Stimulated activated CD4-positive, alpha-beta T cell treated with anti-CD3 and anti-CD28 coated beads, Interleukin-12 subunit alpha, Interleukin-12 subunit beta, amount 100 ng/mL, for 4 hours (primary cell): ENCODE results near the gene CCNT1.
"Not testable (repeated sequence)": the region's sequence is repeated elsewhere in the genome, so short reads cannot be mapped to it uniquely, and the experiment has no call there.

Experiments
- DNase-seq: peaks from one replicate; pipeline ENCODE4 v3.0.0-alpha.2; 2020

The CCNT1 gene

DNA sequence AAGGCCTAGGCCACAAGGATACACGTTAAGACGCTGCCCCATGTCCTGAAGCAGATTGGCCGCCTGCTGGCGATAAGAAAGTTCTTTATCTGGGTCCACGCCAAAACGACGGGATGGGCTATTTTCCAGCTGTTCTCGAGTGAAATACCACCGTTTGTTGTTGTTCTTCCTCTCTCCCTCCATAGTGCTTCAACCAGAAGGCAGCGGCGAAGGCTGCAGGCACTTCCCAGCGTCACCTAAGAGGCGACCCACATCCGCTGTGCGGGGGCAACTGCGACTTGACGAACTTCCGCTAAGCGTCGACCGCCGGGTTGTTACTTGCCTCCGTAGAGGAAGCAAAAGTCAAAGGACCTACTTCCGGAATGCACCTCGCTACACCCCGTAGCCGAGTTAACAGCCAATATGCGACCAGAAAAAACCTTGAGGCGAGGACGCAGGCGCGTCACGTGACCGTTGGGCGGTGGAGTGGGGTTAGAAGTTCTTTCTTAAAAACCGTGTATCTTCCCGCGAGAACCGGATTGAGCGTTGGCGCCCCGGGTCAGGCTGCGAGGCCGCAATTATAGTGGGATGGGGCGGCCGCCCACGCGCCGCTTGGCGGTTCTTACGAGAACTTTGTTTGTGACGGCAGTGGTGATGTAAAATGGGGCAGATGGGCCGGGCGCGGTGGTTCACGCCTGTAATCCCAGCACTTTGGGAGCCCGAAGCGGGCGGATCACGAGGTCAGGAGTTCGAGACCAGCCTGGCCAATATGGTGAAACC, at the start of gene CCNT1:
Gene CCNT1, minus strand, starts transcription at position 215 of the 759 bp plus-strand sequence. Its CDS starts 32 bp downstream, at position 183.
- DNase-seq: peak; percentile 96

- no peak for DNase-seq
Observed at GRCh38 chr12:48765753-48766162, 49.3 kb upstream of the CCNT1 start.

DNA sequence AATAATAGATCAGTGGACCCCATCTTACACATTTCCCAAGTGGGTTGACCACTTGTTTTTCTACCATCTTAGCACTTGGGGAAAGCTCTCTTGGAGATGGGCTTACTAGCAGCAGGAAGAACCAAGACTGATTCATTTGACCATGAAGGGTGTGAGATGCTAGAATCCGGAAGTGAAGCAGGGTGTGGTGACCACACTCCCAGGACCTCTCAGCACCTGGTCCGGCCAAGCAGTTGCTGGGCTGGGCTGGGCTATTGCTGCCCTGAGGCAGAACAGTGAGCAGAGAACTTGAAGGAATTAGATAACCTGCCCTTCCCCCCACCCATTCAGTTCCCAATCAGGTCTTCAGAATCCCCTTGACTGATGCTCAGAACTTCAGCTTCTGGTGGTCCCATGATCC, 48.0 kb upstream of the CCNT1 start:
- DNase-seq: no peak

GRCh38 chr12:48758737-48759136, 42.2 kb upstream of the CCNT1 start:
- DNase-seq: no peak

DNA sequence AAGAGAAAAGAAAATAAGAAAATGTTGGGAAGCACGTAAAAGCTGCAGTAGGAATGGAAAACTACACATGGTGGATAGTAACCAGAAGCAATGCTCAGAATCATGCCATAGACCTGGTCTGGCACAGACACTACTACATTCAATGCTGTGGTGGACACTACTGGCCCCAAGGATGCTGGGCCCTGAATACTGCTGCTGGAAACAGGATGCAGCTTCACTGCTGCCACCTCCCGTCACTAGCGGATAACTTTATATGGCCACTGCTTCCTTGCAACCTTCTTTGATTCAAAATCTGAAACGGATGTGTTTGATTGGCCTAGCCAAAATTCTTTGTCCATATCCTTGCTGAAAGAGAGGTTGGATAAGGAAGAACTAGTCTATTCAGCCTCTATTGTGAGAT, 41.7 kb upstream of the CCNT1 start:
- DNase-seq: no peak

DNA sequence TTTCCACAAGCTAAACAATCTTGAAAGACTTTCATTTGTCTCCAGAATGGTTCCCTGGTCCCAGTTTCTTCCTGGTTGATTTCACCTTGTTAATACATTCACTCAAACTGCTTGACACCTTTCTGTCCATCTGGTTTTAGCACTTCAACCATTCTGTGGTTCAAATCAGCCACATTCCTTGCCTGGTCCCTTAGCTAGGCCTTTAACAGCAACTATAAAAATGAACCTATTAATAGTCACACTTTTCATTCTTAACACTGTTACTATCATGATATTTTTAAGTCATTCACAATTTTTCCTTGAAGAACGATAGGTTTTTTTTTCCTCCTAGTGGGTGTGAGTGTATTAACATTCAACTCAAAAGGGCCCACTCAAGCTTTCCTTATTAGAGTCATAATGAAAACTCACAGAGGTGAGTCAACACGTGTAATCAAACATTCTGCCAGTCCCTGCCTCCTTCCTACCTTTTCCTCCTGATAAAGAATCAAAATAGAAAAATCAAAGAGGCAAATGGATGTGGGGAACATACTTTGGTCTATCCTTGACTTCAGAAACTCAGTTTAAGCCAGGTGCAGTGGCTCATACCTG, 34.4 kb upstream of the CCNT1 start:
- no peak for DNase-seq

- no peak for DNase-seq
Observed at GRCh38 chr12:48750215-48750614, 33.7 kb upstream of the CCNT1 start.

- no peak for DNase-seq
Observed at GRCh38 chr12:48744251-48745008, 27.9 kb upstream of the CCNT1 start.

DNA sequence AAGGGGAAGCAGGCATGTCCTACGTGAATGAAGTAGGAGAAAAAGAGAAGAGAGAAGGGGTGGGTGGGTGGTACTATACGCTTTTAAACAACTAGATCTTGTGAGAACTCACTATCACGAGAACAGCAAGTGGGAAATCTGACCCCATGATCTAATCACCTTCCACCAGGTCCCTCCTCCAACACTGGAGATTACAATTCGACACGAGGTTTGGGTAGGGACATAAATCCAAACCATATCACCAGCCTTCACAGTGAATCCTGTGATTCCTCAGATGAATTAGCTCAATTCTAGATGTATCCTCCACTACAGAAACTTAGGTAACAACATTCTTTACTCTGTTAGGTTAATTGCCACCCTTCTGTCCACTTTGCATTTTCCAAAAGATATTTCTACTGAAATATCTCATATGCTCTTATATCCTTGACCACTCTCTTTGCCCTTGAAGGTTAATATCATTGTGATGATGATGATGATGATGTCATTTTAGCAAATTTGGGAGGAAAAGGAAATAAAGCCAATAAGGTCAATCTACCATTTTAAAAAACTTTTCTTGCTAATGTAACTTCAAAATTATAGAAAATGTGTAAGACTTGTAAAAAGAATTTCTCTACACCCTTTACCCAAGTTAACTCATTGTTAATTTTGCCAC, 23.2 kb upstream of the CCNT1 start:
- no peak for DNase-seq

DNA sequence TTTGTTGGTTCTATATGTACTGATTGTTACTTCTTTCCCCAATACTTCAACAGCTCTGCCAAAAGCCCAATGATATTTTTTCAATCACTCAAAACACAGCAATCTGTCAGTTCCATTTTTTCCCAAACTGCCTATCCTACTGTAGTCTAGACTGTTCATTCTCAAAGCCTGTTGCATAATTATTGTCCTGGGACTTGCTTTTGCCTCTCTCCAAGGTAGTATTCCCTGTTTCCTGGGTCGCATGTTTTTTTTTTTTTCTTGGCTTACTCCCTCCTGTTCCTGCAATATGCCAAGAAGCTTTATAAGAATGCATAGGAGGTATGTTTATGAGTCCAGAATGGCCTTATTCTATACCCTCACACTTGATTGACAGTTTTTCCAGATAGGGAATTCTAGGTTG, 19.9 kb upstream of the CCNT1 start:
- no peak for DNase-seq

DNA sequence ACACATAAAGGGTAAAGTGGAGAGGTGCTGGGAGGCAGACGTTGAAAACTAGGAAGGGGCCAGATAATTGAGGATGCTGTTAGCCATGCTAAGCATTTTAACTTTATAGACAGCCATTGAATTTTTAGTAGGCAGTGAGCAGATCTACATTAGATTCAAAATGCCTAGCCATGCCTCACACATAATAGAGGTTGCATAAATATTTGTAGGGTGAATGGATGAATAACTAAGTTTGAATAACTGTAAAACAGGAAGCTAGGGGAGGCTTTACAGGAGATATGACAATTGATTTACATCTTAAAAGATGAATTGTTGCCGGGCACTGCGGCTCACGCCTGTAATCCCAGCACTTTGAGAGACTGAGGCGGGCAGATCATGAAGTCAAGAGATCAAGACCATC, 12.3 kb upstream of the CCNT1 start:
- DNase-seq: no peak

DNA sequence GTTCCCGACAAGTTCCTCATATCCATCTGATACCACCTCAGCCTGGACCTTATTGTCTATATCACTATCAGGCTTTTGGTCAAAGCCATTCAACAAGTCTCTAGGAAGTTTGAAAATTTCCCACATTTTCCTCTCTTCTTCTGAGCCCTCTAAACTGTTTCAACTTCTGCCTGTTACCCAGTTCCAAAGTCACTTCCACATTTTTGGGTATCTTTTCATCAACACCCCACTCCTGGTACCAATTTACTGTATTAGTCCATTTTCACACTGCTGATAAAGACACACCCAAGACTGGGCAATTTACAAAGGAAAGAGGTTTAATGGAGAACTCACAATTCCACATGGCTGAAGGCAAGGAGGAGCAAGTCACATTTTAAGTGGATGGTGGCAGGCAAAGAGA, 4.2 kb upstream of the CCNT1 start:
- not testable (repeated sequence) for DNase-seq

GRCh38 chr12:48720171-48720570, 3.7 kb upstream of the CCNT1 start:
- not testable (repeated sequence) for DNase-seq

DNA sequence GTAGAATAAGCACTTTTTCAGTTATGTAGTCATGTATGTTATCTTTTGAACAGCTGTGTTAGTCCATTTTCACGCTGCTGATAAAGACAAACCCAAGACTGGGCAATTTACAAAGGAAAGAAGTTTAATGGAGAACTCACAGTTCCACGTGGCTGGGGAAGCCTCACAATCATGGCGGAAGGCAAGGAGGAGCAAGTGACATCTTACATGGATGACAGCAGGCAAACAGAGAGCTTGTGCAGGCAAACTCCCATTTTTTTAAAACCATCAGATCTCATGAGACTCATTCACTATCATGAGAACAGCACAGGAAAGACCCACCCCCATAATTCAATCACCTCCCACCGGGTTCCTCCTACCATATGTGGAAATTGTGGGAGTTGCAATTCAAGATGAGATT, 2.5 kb upstream of the CCNT1 start:
- DNase-seq: not testable (repeated sequence)

GRCh38 chr12:48717252-48717695, 767 bp upstream of the CCNT1 start:
- no peak for DNase-seq

GRCh38 chr12:48716168-48716492, 377 bp downstream of the CCNT1 start:
- no peak for DNase-seq

DNA sequence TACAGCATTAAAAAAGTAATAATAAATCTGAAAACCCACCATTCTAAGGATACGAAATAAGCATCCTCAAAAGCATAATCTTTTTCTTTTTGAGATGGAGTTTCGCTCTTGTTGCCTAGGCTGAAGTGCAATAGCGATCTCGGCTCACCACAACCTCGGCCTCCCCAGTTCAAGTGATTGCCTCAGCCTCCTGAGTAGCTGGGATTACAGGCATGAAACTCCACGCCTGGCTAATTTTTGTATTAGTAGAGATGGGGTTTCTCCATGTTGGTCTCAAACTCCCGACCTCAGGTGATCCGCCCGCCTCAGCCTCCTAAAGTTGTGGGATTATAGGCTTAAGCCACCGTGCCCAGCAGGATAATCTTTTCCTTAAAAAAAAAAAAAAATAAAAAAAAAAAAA, 4.3 kb downstream of the CCNT1 start:
- DNase-seq: no peak

- not testable (repeated sequence) for DNase-seq
Observed at GRCh38 chr12:48698822-48699221, 17.7 kb downstream of the CCNT1 start.

DNA sequence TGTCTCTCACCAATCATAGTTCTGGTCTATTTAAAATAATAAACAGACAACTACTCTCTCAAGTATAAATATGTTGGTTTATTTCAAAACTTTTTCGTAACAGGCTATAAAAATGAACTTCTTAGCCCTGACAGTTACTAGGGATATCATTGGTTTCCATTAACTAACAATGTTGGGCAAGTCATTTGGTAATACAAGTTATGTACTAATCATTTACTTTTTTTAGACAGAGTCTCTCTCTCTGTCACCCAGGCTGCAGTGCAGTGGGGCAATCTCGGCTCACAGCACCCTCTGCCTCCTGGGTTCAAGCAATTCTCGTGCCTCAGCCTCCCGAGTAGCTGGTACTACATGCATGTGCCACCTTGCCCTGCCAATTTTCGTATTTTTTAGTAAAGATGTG, 19.9 kb downstream of the CCNT1 start:
- DNase-seq: no peak

DNA sequence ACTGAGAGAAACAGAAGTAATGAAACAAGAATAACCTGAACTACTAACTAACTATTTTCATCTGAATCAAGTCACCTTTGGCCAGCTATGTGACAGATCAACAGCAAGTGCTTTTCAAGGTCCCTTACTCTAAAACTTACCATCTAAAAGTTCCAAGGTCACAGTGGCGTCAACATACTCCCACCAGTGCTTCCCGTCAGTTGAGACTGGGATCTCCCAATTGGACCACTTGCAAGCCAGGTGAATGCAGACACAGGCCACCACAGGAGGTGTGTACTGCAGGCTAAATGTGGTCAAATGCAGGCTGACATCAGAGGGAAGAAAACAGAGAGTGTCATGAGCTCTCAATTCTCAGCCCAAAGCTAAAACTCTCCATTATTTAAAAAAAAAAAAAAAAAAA, 20.6 kb downstream of the CCNT1 start:
- DNase-seq: no peak

DNA sequence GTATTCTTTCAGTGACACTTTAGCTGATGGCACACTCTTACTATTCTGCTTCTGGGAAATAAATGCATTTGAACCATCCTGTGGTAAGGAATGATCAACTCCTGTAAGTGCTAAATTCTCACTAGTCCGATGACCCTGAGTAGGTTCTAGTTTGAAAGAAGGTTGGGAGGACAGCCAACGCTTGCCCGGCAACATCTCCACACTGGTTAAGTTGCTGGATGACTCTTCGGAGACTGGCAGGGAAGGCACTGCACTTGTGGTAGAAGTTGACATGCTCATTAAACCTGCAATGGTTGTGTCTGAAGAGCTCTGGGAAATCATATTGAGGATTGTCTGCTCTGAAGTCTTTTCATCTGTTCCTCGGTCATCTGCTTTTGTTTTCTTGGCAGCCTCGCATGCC, 22.5 kb downstream of the CCNT1 start:
- no peak for DNase-seq

DNA sequence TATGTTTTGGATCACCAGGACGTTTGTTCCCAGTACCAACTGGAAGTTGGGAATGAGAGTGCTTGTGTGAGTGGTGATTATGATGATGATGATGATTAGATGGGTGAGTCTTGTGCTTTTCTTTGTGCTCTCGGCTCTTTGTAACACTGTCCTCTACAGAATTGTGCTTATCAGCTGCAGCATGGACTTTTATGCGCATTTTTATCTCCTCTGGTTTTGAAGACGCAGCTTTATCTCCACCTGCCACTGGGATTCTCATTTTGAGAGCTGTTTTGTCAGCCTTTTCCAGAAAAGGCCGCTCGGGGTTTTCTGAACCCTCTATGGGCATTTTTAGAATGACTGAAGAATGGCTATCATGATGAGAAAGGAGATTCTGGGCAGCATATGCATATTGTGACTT, 22.9 kb downstream of the CCNT1 start:
- DNase-seq: no peak

DNA sequence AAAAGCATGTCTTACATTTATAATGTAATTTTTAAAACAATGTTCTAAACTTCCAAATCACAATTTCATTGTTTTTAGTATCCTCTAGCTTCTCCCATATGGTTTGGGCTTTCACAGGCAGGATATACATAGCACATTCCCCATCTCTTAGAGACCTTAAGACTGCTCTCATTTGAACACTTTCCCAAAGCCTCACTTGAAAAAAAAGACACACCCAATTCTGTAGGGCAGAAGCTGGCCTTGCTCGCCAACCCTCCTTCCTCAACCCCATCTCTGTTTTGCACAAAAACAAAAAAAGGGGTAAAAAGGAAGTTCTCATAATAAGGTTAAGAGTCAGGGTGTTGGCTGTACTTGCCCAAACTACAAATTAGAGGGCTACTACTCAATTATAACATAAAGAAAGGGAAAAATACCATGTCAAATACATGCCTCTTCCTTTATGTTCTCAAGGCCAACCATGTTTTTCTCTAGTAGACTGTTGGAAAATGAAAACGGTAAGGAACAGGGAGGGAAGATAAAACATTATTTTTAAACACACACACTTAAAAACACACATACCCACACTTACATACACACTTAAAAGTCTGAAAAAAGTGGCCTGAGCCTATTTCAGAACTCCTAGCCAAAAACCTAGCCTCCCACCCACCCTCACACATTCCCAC, 24.6 kb downstream of the CCNT1 start:
- no peak for DNase-seq
